ENCODE results near the gene ACO2.
"Not testable (repeated sequence)": the region's sequence is repeated elsewhere in the genome, so short reads cannot be mapped to it uniquely, and the experiment has no call there.

ACO2 gene

DNA sequence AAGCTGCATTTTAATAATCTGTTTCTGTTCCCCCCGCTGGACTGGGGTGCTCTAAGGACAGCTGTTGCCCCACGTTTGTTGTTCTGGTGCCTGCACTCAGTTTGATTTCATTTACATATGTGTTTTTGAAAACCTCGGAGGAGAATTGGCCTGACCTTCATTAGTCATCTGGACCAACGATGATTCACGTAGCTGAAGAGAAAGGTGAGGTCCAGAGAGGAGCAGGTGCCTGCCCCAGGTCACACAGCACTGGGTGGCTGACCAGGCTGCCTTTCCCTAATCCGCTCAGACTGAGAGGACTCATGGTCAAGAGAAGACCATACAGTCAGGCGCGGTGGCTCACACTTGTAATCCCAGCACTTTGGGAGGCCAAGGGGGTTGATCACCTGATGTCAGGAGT is 95.6 kb downstream of the ACO2 start:
- no peak for DNase-seq (ENCODE audit: low read depth in 4 of 4, low spot score in 1 of 4)

DNA sequence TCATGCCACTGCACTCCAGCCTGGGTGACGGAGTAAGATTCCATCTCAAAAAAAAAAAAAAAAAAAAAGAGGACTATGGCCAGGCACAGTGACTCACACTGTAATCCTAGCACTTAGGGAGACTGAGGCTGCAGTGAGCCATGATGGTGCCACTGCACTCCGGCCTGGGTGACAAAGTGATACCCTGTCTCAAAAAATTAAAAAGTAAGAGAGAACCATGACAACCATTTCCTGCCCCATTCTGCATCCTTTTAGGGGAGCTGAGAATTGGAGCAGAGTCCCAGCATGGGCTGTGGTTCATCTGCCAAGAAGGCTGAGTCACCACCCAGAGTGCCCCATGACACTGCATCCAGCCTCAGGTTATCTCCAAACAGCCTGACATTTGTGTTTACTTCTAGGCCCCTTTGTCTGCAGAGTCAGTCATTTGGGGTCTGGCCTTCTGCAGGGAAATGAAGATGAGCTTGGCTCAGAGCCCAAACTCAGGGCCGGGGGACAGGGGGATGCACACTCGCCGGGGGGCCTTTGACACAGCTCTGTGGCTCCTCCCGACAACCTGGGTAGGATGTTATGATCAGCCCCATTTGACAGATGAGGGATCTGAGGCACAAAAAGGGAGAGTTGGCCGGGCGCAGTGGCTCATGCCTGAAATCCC is 96.6 kb downstream of the ACO2 start:
- no peak for DNase-seq (ENCODE audit: low read depth in 4 of 4, low spot score in 1 of 4)

DNA sequence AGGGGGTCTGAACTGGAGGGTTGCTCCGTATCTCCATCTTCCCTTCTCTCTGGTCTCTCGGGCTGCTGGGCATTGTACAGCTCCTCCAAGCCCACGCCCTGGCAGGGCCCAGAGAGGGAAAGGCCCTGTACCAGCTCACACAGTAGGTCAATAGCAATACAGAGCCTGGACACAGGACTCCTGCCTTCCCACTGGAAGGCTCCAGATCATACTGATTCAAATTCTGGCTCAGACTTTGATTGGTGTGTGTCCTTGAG is 98.5 kb downstream of the ACO2 start:
- no peak for DNase-seq (ENCODE audit: low read depth in 4 of 4, low spot score in 1 of 4)

DNA sequence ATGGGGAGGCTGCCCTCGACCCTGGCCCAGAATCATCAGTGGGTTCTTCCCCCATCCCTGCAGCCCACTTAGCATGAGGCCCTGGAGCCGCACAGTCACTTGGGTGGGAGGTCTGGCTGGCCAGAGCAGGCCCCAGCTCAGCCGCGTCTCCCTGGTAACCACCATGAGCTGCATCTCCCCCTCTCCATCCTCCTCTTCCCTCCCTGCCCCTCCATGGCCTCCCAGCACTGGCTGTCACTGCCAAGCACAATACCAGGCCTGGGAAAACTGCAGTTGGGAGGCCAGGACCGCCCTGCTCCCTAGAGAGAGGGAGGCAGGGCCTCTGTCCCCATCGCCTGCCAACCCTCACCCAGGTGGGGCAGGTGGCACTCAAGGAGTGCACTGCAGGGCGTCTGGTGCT is 99.9 kb downstream of the ACO2 start:
- DNase-seq (ENCODE audit: low read depth in 4 of 4, low spot score in 1 of 4), result no peak

DNA sequence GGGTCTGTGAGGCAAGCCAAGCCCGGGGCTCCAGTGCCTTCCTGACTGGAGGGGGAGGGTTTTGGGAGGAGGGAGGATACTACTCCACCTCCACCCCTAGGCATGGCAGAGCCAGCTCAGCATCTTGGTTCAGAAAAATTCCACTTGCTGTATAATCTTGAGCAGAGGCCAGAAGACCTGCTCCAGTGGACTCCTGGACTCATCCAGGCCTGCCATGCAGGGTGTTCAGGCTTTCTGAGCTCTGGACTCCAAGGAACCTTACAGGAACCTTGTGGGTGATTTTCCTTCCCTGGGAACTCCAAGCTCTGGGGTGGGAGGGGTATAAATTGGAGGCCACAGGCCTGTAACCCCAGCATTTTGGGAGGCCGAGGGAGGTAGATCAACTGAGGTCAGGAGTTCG is 101.3 kb downstream of the ACO2 start:
- no peak for DNase-seq (ENCODE audit: low read depth in 4 of 4, low spot score in 1 of 4)

DNA sequence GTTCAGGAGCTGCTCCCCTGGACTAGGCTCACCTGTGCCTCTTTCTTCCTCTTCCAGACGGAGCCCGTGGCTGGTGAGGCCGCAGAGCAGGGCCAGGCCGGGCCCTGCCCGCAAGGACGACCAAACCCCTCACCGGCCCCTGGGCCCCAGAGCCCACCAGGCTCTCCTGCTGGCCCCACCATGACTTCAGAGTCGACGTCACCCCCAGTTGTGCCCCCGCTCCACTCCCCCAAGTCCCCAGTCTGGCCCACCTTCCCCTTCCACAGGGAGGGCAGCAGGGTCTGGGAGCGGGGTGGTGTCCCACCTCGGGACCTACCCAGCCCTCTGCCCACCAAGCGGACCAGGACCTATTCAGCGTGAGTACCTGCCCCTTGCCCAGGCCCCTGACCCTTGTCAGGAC is 102.9 kb downstream of the ACO2 start:
- no peak for DNase-seq (ENCODE audit: low read depth in 4 of 4, low spot score in 1 of 4)

DNA sequence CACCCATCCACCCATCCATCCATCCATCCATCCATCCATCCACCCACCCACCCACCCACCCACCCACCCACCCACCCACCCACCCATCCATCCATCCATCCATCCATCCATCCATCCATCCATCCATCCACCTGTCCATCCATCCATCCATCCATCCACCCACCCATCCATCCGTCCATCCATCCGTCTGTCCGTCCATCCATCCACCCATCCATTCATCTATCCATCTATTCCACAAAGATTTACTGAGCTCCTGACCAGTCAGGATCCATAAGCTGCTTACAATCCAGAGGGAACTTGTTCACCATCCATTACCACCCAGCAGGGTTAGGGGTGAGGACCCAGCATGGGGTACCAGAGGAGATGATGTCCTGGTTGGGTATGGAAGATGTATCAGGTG is 103.4 kb downstream of the ACO2 start:
- DNase-seq (ENCODE audit: low read depth in 4 of 4, low spot score in 1 of 4), result not testable (repeated sequence)

DNA sequence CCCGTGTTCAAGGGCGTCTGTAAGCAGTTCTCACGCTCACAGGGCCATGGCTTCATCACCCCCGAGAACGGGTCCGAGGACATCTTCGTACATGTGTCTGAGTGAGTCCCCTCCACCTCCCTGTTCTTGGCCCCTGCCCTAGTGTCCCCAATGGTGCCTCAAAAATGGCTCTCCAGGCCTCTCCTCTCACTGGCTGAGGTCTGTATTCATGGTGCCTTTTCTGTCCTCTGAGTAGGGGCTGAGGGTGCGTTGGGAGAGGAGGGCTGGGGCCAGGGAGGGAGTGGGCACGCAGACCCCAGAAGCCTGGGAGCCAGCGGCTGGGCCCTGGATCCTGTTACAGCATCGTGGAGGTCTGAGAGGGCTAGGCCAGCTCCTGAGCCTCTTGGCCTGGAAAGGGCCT is 104.8 kb downstream of the ACO2 start:
- no peak for DNase-seq (ENCODE audit: low read depth in 4 of 4, low spot score in 1 of 4)

DNA sequence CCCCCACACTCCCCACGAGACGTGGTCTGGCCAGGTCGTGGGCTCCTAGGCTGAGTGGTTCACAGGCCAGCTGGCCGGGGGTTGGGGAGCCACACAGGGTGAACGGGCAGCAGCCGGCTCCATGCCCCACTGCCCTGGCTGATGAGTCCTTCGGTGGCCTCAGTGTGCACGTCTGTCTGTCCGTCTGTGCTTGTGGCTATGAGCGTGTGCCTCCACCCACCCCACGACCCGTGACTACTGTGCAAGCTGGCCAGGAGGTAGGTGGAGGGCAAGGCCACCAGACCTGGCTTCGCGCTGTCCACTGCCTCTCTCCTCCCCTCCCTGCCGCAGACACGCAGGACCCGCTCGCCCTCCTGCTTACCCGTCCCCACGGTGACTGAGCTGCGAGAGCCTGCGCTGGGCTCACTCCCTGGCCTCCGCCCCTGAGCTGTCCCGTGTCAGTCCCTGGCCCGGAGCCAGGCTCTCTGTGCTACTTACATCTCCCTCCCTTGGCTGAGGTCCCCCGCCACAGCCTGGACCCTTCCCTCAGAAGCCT is 106.0 kb downstream of the ACO2 start:
- no peak for DNase-seq (ENCODE audit: low read depth in 4 of 4, low spot score in 1 of 4)

DNA sequence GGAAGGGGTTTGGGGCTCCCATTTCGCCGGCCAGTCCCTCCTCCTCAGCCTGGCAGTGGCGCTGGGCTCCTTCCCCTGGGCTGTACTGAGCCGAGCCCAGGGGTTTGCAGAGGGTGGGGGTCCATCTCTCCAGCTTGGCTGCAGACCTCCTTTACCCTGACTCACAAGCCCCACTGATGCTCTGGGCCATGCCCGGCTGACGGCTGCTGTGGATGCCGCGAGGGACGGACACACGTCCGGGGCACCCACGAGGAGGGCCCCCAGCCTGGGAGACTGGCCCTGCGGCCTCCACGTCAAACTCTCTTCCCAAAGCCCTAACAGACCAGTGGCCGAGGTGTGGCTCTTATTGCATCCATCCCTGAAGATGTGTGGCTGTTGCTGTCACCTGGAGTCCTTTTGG is 106.6 kb downstream of the ACO2 start:
- no peak for DNase-seq (ENCODE audit: low read depth in 4 of 4, low spot score in 1 of 4)

DNA sequence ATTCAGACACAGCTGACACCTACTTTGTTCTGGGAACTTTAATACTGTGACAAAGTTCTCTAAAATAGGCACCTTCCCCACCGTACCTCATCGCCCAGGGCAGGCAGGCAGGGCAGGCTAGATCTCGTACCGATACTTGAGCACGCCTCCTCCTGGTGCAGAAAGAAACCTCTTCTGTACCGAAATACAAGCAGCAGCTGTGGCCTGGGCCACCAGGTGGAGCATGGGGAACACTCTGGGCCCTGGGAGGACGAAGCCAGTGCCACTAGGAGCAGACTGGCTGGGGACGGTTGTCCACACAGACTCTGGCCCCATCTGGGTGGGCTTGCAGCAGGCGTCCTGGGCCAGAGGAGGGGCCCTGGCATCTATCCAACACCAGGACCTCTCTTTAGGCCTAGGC is 108.0 kb downstream of the ACO2 start:
- DNase-seq (ENCODE audit: low read depth in 4 of 4, low spot score in 1 of 4), result peak in 1 of 4 experiments; percentile 15

DNA sequence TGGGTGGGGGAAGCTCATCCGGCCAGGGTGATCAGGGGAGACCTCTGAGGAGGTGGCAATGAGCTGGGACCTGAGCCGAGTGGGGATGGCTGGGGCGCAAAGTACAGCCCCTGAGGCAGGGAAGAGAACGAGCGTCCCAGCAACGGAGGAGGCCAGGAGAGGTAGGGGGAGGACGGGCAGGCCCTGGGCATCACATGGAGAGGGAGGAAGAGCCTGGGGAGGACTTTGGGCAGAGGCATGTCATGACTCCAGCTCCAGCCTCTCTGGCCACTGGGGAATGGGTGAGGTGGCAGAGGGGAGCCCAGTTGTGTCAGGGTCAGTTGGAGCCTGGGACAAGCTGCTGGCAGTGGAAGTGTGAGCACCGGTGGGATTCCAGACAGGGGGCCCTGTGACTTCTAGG is 109.2 kb downstream of the ACO2 start:
- DNase-seq (ENCODE audit: low read depth in 4 of 4, low spot score in 1 of 4), result no peak
